Adipocyte (in vitro differentiated cells): ENCODE measurements around the gene OR6B2.

Source experiments
- DNase-seq: peaks from one replicate; pipeline ENCODE4 v3.0.0-alpha.2; 2015; ENCODE audit warnings: low read depth
- H3K27me3 ChIP-seq: replicated peaks from 2 replicates; pipeline ENCODE4 v1.7.0; 2013; ENCODE audit warnings: mild to moderate bottlenecking, low read length, moderate library complexity; ENCODE audit not compliant: control insufficient read depth, insufficient read depth
- H3K36me3 ChIP-seq: 2 replicates; pipeline ENCODE4 v1.7.0; 2013; ENCODE audit warnings: low read length, mild to moderate bottlenecking, moderate library complexity; ENCODE audit not compliant: control insufficient read depth, insufficient read depth, severe bottlenecking
- H3K4me1 ChIP-seq: 2 replicates; pipeline ENCODE4 v1.7.0; 2013; ENCODE audit warnings: mild to moderate bottlenecking, low read length, moderate library complexity; ENCODE audit not compliant: control insufficient read depth, insufficient read depth
- H3K4me3 ChIP-seq: 2 replicates; pipeline ENCODE4 v1.7.0; 2013; ENCODE audit warnings: mild to moderate bottlenecking, low read length, moderate library complexity
- H3K9ac ChIP-seq: 2 replicates; pipeline ENCODE4 v1.7.0; 2013; ENCODE audit warnings: mild to moderate bottlenecking, low read length, moderate library complexity
- H3K9me3 ChIP-seq: 2 replicates; pipeline ENCODE4 v1.7.0; 2013; ENCODE audit warnings: mild to moderate bottlenecking, low read length, moderate library complexity; ENCODE audit not compliant: control insufficient read depth

OR6B2 gene

DNA sequence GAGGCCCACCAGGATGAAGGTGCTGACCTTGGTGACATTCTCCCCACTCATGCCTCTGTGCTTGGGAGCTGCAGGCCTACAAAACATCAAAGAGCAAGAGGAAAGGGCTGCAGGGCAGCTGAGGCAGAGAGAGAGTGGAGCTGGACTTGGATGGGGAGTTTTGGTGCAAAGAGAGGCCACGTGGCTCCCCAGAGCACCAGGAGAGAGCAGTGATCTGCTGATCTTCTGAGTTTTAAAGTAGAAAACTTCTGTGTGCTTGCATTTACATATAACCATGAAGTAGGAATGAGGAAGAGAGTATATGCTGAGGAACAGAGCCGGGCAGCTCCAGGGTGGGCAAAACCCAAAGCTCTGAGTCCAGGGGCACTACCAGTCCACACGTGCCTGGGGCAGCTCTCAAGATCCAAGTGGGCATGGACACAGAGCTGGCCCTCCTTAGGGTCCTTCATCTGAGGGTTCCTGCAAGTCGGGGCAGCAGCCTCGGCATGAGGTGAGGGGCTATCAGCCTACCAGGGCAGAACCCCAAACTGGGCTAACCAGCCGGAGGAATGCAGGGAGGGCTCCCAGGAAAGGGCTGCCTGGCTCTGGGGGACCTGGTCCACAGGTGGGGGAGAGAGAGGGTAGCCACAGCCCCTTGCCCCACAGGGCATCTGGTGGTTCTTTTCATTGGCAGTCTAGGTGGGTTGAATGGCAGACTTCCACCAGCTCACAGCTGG lies at the start of gene OR6B2:
Gene OR6B2, minus strand, starts transcription at position 51 of the 716 bp plus-strand sequence. Its CDS starts 0 bp downstream, at position 51.
- H3K36me3 ChIP-seq: no peaks in the 10 kb centered on the region
- H3K27me3 ChIP-seq: peaks cover 12% of the 10 kb centered on the region

DNA sequence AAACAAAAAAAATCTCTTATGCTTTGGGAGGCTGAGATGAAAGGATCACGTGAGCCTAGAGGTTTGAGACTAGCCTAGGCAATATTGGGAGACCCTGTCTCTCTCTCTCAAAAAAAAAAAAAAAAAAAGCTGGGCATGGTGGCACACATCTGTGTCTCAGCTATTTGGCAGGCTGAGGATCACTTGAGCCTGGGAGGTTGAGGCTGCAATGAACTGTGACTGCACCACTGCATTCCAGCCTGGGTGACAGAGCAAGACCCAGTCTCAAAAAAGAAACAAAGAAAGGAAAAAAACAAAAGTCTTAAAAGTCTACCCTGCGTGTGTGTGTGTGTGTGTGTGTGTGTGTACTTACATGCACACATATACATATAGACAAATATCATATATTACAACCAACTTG lies 48.4 kb upstream of the OR6B2 start:
- Histone ChIP-seq H3K9me3 (peaks cover 37% of the 10 kb centered on the region), H3K27me3 (no peaks in the 10 kb centered on the region), H3K4me1 (no peaks in the 10 kb centered on the region), H3K36me3 (no peaks in the 10 kb centered on the region), H3K4me3 (no peak overlapping the region), H3K9ac (no peak overlapping the region)
- no peak for DNase-seq

More for the DNA sequence above, at the start of gene OR6B2:
- Histone ChIP-seq H3K4me1 (no peaks in the 10 kb centered on the region), H3K4me3 (no peak within 1 kb of the TSS), H3K9ac (no peak within 1 kb of the TSS), H3K9me3 (peaks cover 4% of the 10 kb centered on the region)
- DNase-seq: no peak

DNA sequence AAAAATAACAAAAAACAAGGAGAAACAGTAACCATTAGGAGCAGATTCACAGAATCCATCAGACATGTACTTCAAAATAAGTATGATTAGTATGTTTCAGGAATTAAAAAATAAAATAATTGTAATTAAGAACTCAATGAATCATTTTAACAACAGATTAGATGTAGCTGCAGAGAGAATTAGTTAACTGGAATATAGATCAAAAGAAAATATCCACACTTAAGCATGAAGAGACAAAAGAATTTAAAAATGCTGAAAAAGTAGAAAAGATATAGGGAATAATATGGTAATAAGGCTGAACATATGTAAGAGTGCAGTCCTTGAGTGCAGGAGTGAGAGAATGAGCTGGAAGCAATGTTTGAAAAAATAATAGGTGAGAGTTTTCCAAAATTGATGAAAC lies 47.2 kb upstream of the OR6B2 start:
- Histone ChIP-seq H3K4me1 (no peaks in the 10 kb centered on the region), H3K36me3 (no peaks in the 10 kb centered on the region), H3K9ac (no peak overlapping the region), H3K27me3 (no peaks in the 10 kb centered on the region), H3K9me3 (peaks cover 37% of the 10 kb centered on the region), H3K4me3 (no peak overlapping the region)
- DNase-seq: no peak

DNA sequence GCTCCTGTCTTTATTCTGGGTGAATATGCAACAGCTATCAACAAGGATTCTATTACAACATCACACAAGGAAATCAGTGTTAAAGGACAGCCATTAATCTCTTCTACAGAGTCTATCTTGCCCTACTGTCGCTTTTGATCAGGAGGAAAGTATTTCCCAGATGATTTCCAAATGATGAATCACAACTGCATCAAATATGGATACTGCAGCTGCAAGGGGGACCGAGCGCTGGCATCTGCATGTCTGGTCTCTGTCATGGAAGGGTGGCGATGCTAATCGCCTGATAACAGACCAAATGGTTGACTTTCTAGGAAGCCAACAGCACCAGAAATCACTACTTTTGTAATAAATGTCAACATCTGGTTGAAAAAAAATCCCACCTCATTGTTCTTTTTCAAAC lies 44.3 kb upstream of the OR6B2 start:
- H3K9ac ChIP-seq: no peak overlapping the region
- DNase-seq: no peak
- no peaks in the 10 kb centered on the region for H3K36me3 ChIP-seq
- H3K4me1 ChIP-seq: no peaks in the 10 kb centered on the region
- H3K27me3 ChIP-seq: no peaks in the 10 kb centered on the region
- no peak overlapping the region for H3K4me3 ChIP-seq
- peaks cover 34% of the 10 kb centered on the region for H3K9me3 ChIP-seq

DNA sequence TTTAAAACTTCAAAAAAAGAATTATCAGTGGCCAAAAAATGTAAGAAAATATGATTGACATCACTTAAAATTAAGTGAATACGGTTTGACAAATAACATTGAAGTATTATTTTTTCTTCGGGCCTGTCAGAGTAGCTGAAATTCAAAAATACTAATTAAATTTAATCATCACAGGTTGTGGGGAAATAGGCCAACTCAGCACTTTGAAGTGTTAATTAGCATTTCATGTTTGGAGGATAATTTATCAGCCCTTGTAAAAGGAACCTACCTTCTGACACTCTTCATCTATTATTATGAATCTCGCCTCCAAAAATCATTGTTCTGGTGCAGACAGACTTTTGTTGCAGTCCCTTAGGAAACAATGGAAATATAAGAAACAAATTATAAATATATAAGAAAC lies 40.7 kb upstream of the OR6B2 start:
- Histone ChIP-seq H3K4me1 (no peaks in the 10 kb centered on the region), H3K4me3 (no peak overlapping the region), H3K9me3 (peaks cover 19% of the 10 kb centered on the region), H3K9ac (no peak overlapping the region), H3K36me3 (no peaks in the 10 kb centered on the region), H3K27me3 (no peaks in the 10 kb centered on the region)
- no peak for DNase-seq

DNA sequence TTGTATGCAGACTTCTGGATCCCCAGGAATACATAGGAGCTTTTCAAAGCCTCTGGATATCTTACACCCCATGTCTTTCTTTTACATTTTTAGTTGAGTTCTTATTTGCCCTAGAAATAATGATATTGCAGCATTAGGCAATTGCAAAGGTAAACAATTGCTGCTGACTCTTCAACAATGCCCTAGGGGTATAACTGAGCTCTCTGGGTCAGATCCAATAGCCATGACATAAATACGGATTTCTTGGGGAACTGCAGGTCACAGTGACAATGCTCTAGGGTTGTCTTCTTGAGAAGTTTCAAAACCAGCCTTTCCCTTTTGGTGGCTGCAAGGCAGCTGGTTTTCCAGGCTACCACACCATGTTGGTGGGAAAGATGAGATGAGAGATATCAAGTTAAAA lies 39.6 kb upstream of the OR6B2 start:
- Histone ChIP-seq H3K9ac (no peak overlapping the region), H3K4me3 (no peak overlapping the region), H3K36me3 (no peaks in the 10 kb centered on the region), H3K4me1 (no peaks in the 10 kb centered on the region), H3K27me3 (peaks cover 5% of the 10 kb centered on the region), H3K9me3 (peaks cover 19% of the 10 kb centered on the region)
- DNase-seq: no peak

DNA sequence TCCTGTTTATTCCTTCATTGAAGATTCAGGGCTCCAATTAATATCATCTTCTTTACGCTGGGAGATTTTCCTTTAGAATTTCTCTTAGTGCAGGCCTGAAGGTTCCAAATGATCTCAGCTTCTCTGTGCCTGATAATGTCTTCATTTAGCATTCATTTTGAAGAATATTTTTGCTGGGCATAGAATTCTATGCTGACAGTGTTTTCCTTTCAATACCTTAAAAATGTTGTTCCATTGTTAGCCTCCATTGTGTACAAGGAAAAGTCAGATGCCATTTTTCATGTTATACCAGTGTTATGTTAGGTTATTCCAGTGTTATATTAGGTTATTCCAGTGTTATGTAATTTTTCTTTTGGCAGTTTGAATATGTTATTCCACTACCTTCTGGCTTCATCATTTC lies 38.0 kb upstream of the OR6B2 start:
- H3K9ac ChIP-seq: no peak overlapping the region
- no peak overlapping the region for H3K4me3 ChIP-seq

DNA sequence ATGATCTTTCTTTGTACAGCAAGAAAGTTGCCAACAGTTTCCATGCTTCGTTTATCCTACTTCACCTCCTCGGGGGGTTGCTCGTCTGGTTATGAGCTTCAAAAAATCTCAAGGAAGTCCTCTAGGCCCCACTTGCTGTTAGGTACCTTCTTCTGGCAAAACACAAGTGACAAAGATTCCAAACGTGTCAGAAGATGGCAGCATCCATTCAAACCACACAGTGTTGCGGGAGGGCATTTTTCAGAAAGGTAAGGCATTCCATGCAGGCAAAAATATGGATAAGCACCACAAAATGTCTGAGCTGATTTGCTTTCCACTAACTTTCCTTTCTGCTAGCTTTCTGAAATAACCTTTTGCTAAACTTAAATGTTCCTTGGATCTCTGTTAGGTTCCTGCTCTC lies 36.3 kb upstream of the OR6B2 start:
- Histone ChIP-seq H3K4me1 (no peaks in the 10 kb centered on the region), H3K9ac (no peak overlapping the region), H3K36me3 (no peaks in the 10 kb centered on the region), H3K4me3 (no peak overlapping the region), H3K27me3 (peaks cover 14% of the 10 kb centered on the region), H3K9me3 (peaks cover 19% of the 10 kb centered on the region)
- no peak for DNase-seq

More for the DNA sequence above, 38.0 kb upstream of the OR6B2 start:
- Histone ChIP-seq H3K27me3 (peaks cover 10% of the 10 kb centered on the region), H3K36me3 (no peaks in the 10 kb centered on the region), H3K9me3 (peaks cover 19% of the 10 kb centered on the region), H3K4me1 (no peaks in the 10 kb centered on the region)
- no peak for DNase-seq

DNA sequence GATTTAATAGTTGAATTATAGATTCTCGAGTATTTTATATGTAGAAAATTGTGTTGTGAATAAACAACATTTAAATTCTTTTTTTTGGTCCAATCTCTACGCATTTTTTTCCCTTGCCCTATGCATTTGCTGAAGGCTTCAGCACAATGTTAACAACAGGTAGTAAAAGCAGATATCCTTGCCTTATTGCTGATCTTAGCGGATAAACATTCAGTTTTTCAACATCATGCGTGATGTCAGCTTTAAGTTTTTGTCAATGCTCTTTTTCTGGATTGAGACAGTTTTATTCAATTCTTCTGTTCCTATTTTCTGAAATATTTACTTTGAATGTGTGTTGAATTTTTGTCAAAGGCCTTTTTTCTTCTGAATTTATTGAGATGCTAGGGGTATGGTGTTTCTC lies 34.7 kb upstream of the OR6B2 start:
- peaks cover 19% of the 10 kb centered on the region for H3K9me3 ChIP-seq
- no peak overlapping the region for H3K4me3 ChIP-seq
- H3K9ac ChIP-seq: no peak overlapping the region
- no peaks in the 10 kb centered on the region for H3K36me3 ChIP-seq
- no peak for DNase-seq
- peaks cover 19% of the 10 kb centered on the region for H3K27me3 ChIP-seq
- no peaks in the 10 kb centered on the region for H3K4me1 ChIP-seq

DNA sequence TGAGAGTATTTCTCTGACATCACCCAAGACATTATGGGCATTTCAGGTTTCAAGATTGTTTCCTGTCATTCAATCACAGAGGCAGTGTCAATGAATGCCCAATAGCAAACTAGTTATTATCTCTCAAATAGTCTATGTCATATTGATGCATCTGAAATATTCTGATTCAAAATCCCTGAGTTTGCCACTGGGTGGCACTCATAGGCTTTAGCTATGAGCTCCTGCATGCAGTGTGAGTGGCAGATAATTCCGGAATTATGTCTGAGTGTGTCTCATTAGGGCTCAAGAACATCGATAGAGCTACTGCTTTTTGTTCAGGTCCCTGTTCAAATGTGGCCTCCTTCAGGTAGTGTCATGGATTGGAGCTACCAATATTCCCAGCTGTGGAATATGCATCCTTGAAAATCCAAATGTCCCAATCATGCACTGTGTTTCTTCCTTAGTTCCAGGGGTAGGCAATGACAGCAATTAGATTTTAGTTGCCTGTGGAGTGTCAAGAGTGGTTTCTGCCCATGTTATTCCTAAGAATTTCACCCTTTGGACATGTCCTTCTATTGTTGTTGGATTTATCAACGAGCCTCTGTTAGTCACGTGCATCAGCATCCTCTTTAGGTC lies 30.9 kb upstream of the OR6B2 start:
- Histone ChIP-seq H3K27me3 (peaks cover 45% of the 10 kb centered on the region), H3K36me3 (no peaks in the 10 kb centered on the region), H3K9ac (no peak overlapping the region), H3K4me1 (no peaks in the 10 kb centered on the region), H3K4me3 (no peak overlapping the region), H3K9me3 (no peaks in the 10 kb centered on the region)
- peak; percentile 82 for DNase-seq

DNA sequence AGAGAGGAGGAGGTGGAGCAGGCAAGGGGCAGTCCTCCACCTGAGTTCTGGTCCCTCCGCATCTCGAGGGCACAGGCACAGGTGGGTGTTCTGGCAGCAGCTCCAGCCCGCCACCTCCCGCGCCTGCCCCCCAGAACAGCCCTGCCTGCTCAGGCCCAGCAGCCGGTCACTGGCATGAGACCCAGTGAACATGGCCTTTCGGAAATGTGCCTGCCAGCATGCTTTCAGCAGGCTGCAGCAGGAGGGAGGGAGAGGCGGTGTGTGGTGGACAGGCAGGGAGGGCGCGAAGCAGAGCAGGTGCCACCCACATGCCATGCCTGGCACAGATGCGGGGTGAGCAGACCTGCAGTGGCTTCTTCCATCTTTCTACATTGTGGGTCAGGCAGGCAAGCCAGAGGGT lies 26.4 kb upstream of the OR6B2 start:
- Histone ChIP-seq H3K4me1 (no peaks in the 10 kb centered on the region), H3K9me3 (no peaks in the 10 kb centered on the region), H3K27me3 (peaks cover 65% of the 10 kb centered on the region)

More for the DNA sequence above, 26.4 kb upstream of the OR6B2 start:
- H3K36me3 ChIP-seq: no peaks in the 10 kb centered on the region
- H3K9ac ChIP-seq: no peak overlapping the region
- H3K4me3 ChIP-seq: no peak overlapping the region
- no peak for DNase-seq
